Dermis lymphatic vessel endothelial cell (primary cell): Measurements from ENCODE around the gene MYL7. TPM values are rescaled to one million over a fixed set of nuclear protein-coding genes. Genes with fewer than 3 reads are reported as not detected.

Source experiments
- total RNA-seq: library from RNA; depleted of rRNA; stranded (reverse); fragments of >200 nt; gene quantifications from 2 replicates; pipeline ENCODE4 v1.2.1, GENCODE V29; 2014

MYL7 gene
- not detected in 2 replicates for total RNA-seq

GRCh38 chr7:44141221-44141850 is at the start of gene MYL7:
Gene MYL7, minus strand, starts transcription at chr7:44141332. Its CDS starts 27 bp downstream, at chr7:44141305.

GRCh38 chr7:44189286-44189992 is 48.3 kb upstream of the MYL7 start, which contains the start of gene GCK:
Gene GCK, minus strand, starts transcription at chr7:44189439. Its CDS starts 486 bp downstream, at chr7:44188953.

GRCh38 chr7:44123190-44124003 is 17.7 kb downstream of the MYL7 start, which contains the start of gene POLD2:
Gene POLD2, minus strand, starts transcription at chr7:44123548. Its CDS starts 1,495 bp downstream, at chr7:44122053.

GRCh38 chr7:44103923-44104859 is 36.9 kb downstream of the MYL7 start, which contains the start of gene AEBP1:
Gene AEBP1, plus strand, starts transcription at chr7:44104345. Its CDS starts 321 bp downstream, at chr7:44104666.

Other genes starting within 250 kb of the MYL7 start
- gene URGCP, start 234.7 kb downstream of the MYL7 start, total RNA-seq: 20.5 and 23.1 TPM in 2 replicates
- 3.8 and 5.3 TPM in 2 replicates for gene UBE2D4, start 214.9 kb downstream of the MYL7 start, total RNA-seq
- gene SPDYE1, start 143.4 kb downstream of the MYL7 start, total RNA-seq: not detected in 2 replicates
- 99.4 and 116 TPM in 2 replicates for gene DBNL, start 96.6 kb downstream of the MYL7 start, total RNA-seq
- gene PGAM2, start 75.8 kb downstream of the MYL7 start, total RNA-seq: not detected in 2 replicates
- gene POLM, start 58.8 kb downstream of the MYL7 start, total RNA-seq: 5.6 and 7.1 TPM in 2 replicates
- gene AEBP1, start 37.0 kb downstream of the MYL7 start, total RNA-seq: 10.2 and 14.4 TPM in 2 replicates
- 28.0 and 44.7 TPM in 2 replicates for gene POLD2, start 17.8 kb downstream of the MYL7 start, total RNA-seq
- gene GCK, start 48.1 kb upstream of the MYL7 start, total RNA-seq: 0.09 and 0.22 TPM in 2 replicates
- 68.6 and 94.1 TPM in 2 replicates for gene YKT6, start 59.6 kb upstream of the MYL7 start, total RNA-seq
- gene CAMK2B, start 184.3 kb upstream of the MYL7 start, total RNA-seq: under 0.01 TPM in 1 of 2 replicates, not detected in the other